Mesenteric fat pad (tissue), 1 donor: ENCODE data around the gene PPP3CA. TPM values are rescaled to one million over a fixed set of nuclear protein-coding genes. Genes with fewer than 3 reads are reported as not detected.

ENCODE experiments used
- DNase-seq: peaks from one replicate; pipeline ENCODE4 v3.0.0-alpha.2; 2020; ENCODE audit warnings: low spot score
- total RNA-seq: library from RNA; stranded (reverse); fragmentation: NEBNext Ultra II Directional; extraction: Animal tissue kit (Norgen Biotek cat#: 25700); gene quantifications from one replicate; pipeline ENCODE4 v1.2.1, GENCODE V29; 2021
- donor health status: DM: yes; HTN: yes; CAD: no.

Gene PPP3CA
- total RNA-seq, 1 donor from 2014 or later = 50.2 TPM

- no peak for DNase-seq
Observed at GRCh38 chr4:101065935-101066485, 281.3 kb downstream of the PPP3CA start.

- no peak for DNase-seq
Observed at GRCh38 chr4:101065346-101065745, 282.0 kb downstream of the PPP3CA start.

DNA sequence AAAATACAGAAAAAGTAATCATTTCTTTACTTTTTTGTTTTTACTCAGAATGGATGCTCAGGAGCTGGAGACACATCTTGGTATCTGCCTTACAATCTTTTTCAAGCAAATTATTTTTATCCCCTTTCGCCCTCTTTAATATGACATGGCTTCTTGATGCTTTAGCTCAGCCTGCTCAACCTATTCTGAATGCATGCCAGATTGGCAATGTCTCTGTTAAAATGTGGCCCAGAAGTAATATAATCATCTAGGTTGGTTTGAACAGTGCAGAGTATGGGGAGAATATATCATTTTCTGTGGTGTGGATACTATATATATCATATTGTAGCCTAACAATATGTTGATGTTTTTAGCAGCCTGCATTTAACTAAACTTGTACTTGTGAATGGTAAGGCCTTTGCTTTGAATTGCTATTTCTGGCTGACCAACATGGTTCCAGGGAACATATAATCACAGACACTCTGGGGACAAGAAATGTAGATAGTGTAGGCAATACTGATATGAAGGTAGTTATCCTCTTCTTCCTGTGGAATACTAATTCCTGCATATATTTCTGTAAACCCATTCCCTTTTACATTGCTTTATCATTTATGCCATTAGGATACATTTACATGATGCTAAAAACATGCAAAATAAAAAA, 282.7 kb downstream of the PPP3CA start:
- DNase-seq = no peak

DNA sequence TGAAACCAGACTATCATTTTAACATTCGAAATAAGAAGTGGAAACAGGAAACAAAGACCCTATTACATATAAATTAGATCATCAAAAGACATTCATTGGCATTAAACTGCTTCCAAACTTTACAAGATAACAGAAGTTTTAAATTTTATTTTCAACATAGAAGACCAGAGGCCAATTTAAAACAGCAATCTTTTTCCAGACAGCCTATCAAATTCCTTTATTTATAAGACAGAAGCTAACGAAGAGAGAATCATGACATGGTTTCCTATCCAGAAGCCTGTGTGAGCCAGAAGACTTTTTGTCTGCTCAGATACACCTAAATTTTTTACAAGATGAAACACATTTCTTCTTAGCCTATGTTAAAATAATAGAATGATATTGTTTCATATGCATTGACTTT, 291.9 kb downstream of the PPP3CA start:
- DNase-seq = no peak

GRCh38 chr4:101050837-101051205, 296.5 kb downstream of the PPP3CA start:
- no peak for DNase-seq

GRCh38 chr4:101050088-101050836, 297.1 kb downstream of the PPP3CA start:
- DNase-seq = no peak

DNA sequence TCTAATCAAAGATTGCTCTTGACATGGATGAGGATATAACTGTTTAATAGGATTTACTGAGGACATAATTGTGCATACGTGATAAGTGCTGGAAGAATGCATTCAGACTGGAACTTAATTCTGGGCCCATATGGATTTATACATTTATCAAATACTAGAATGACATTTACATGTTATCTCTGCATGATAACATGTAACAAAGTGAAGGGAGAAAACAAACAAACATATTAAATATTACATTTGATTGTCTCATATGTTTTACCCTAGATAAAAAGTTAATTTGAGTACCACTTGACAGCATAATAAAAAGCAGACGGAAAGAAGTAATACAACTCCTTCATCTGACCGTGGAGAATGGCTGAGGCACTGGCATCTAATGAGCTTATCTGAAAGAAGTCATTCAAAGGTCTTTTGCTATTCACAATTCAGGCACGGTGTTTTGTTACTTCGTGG, 297.8 kb downstream of the PPP3CA start:
- no peak for DNase-seq

GRCh38 chr4:101044766-101045165, 302.6 kb downstream of the PPP3CA start:
- no peak for DNase-seq

GRCh38 chr4:101042847-101043246, 304.5 kb downstream of the PPP3CA start:
- no peak for DNase-seq

GRCh38 chr4:101040776-101041175, 306.6 kb downstream of the PPP3CA start:
- no peak for DNase-seq

- DNase-seq = no peak
Observed at GRCh38 chr4:101039367-101039766, 308.0 kb downstream of the PPP3CA start.

GRCh38 chr4:101037938-101038413, 309.4 kb downstream of the PPP3CA start:
- no peak for DNase-seq

- DNase-seq = no peak
Observed at GRCh38 chr4:101037249-101037648, 310.1 kb downstream of the PPP3CA start.

DNA sequence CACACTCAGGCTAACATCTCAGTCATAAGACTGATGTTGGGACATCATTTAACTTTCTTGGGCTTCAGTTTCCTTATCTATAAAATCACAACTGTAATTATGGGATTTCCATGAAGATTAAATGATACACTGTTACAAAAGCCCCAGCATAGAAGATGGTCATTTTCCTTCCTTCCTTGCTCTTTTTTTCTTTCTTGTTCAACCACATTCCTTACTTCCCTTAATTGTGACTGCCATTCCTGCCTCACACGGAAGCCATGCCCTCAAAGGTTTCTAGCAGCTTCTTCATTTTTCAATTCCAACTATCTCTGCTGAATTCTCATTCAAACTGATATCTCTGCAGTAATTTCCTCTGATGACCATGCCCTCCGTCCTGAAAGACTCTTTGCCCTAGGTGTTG, 311.8 kb downstream of the PPP3CA start:
- DNase-seq = no peak

GRCh38 chr4:101033986-101034385, 313.3 kb downstream of the PPP3CA start:
- no peak for DNase-seq

DNA sequence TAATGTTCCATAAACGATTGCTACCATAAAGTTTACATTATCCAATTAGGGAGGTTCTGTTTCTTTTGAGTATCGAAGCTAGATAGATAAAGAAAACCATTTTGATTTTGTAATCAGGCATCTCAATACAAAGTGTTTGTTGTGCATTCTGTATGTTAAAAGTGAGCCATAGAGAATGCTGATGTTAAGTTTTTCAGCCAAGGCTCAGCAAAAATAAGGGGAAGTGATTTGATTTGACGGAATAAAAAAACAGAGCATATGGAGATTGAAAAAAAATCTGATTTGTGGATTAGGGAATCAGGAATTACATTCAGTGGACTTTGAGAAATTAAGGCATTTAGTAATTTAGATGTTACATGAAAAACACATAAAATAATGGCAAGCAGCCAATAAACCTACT, 314.8 kb downstream of the PPP3CA start:
- DNase-seq = no peak

- DNase-seq = no peak
Observed at GRCh38 chr4:101031971-101032370, 315.4 kb downstream of the PPP3CA start.

GRCh38 chr4:101028886-101029285, 318.4 kb downstream of the PPP3CA start:
- no peak for DNase-seq

GRCh38 chr4:101027721-101028120, 319.6 kb downstream of the PPP3CA start:
- DNase-seq = no peak

DNA sequence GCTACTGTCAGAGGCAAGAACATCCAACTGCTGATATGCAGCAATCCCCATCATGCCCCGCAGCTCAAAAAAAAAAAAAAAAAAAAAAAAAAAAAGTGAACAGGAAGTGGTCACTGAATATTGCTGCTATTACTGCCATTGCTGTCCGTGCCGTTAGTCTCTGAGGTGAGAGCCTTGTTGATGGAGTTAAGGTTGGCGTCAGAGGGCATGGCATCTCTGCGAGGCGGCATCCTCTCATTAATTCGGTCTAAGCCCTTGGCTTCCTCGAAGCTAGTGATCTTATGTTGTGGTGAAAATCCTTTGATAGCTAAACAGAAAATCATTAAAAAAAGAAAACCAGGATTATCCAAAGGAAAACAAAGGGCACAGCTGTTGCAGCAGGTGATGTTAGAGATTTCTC, 321.6 kb downstream of the PPP3CA start:
- no peak for DNase-seq

DNA sequence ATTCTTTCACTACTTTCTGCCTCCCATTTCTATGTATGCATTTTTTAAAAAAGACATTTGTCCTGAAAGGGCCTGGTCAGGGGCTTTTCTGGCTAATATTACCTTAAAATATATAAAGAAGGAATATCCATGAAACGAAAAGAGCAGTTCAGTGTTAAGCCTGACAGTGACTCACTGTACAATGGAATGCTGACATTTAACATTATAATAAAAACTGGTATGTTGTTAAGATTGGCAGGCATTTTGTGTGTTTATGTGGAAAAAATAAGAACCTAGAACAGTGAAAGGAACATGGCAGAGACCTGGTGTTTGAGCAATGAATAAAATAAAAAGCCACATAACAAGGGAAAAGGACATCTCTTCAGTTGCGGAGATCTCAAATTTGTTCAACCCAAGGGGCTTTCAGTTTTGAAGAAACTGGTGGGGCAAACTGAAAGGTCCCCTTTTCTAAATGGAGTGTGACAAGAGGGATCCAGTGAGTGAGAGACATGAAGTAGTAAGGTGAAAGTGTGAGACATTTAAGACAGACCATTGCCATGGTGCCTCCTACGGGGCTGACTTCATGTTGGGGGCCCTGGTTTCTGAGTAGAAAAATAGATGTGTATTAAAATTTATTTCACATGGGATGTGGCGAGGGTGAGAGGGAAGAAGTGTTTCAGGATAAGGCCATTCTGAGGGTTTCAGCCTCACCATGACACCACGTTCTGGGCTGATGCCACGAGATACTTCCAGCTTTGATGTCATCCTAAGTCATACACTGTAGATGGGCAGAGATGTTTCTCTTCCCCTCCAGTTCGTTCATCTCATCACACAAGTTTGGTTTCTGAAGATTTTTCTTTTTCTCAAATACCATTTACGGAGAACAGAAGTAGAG, 324.9 kb downstream of the PPP3CA start:
- no peak for DNase-seq

- no peak for DNase-seq
Observed at GRCh38 chr4:101020956-101021355, 326.4 kb downstream of the PPP3CA start.
